Neural progenitor cell (in vitro differentiated cells): Measurements from ENCODE around the gene CASQ1.

Experiments used
- EZH2 ChIP-seq: fragments of 200-600 bp; sonication (generic); IDR thresholded peaks from 2 replicates; pipeline ENCODE4 v1.6.1; 2017; ENCODE audit warnings: antibody characterized with exemption, mild to moderate bottlenecking, moderate library complexity
- EZH2phosphoT487 ChIP-seq: fragments of 200-600 bp; sonication (generic); IDR thresholded peaks from 2 replicates; pipeline ENCODE4 v1.6.1; 2017; ENCODE audit warnings: antibody characterized with exemption
- TF ChIP-seq, protein P1 (sequence below): fragments of 200-600 bp; sonication (generic); IDR thresholded peaks from 2 replicates; pipeline ENCODE4 v1.5.1; 2017; ENCODE audit warnings: antibody characterized with exemption, mild to moderate bottlenecking

DNA sequence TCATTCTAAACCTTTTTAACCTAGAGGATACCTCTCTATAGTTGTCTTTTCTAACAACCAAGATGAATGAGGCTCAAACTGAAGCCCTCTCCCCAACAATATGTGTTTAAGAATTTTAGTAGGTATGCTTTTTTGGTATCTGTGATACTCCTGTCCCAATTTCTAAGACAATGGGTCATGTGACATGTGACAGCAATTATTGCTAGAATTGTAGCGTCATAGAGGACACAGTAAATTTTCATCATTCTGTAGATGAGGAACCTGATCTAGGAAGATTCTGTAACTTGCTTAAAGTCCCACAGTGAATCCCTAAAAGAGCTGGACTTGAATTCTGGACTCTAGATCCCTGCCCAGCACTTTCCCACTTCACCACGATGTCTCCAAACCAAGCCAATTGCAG, 11.6 kb upstream of the CASQ1 start:
- TF ChIP-seq, protein P1, sequence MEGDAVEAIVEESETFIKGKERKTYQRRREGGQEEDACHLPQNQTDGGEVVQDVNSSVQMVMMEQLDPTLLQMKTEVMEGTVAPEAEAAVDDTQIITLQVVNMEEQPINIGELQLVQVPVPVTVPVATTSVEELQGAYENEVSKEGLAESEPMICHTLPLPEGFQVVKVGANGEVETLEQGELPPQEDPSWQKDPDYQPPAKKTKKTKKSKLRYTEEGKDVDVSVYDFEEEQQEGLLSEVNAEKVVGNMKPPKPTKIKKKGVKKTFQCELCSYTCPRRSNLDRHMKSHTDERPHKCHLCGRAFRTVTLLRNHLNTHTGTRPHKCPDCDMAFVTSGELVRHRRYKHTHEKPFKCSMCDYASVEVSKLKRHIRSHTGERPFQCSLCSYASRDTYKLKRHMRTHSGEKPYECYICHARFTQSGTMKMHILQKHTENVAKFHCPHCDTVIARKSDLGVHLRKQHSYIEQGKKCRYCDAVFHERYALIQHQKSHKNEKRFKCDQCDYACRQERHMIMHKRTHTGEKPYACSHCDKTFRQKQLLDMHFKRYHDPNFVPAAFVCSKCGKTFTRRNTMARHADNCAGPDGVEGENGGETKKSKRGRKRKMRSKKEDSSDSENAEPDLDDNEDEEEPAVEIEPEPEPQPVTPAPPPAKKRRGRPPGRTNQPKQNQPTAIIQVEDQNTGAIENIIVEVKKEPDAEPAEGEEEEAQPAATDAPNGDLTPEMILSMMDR = no peak
- TF ChIP-seq EZH2 (no peak), EZH2phosphoT487 (no peak)
